ENCODE data around the gene MT1A. TPM values are rescaled to one million over a fixed set of nuclear protein-coding genes. Genes with fewer than 3 reads are reported as not detected.
A peak's percentile ranks its signal among the peaks of the same experiment; 100 is the strongest.

Gene MT1A
- polyA plus RNA-seq, 1 donor (not counting 4 experiments of a cell fraction or from before 2014, with no cell fraction given) = not detected

GRCh38 chr16:56643080-56643778 lies 4.8 kb downstream of the MT1A start:
- no peaks in the 10 kb centered on the region for H3K9me3 ChIP-seq (ENCODE audit: control insufficient read depth, low read depth, low read length)
- no peaks in the 10 kb centered on the region for H3K36me3 ChIP-seq (ENCODE audit: control insufficient read depth in 2 of 2, extremely low read depth in 1 of 2, insufficient read depth in 2 of 2, low read length in 2 of 2)
- H2AFZ ChIP-seq (ENCODE audit: control insufficient read depth, low read length) = no peak overlapping the region
- H3K79me2 ChIP-seq (ENCODE audit: control insufficient read depth, insufficient read depth, low read length) = no peaks in the 10 kb centered on the region
- no peaks in the 10 kb centered on the region for H4K20me1 ChIP-seq (ENCODE audit: control insufficient read depth, extremely low read depth, insufficient read depth, low read length)
- peaks cover 4% of the 10 kb centered on the region for H3K4me1 ChIP-seq (ENCODE audit: control insufficient read depth, extremely low read depth, insufficient read depth, low read length)
- H3K9me1 ChIP-seq (ENCODE audit: control insufficient read depth, extremely low read depth, insufficient read depth, low read length) = no peaks in the 10 kb centered on the region
- no peak overlapping the region for H3K27ac ChIP-seq (ENCODE audit: control insufficient read depth, insufficient read depth, low read length)
- peak overlapping the region; percentile 14 for H3K4me2 ChIP-seq (ENCODE audit: control insufficient read depth, extremely low read depth, insufficient read depth, low read depth, low read length)
- H3K27me3 ChIP-seq (ENCODE audit: control insufficient read depth, extremely low read depth, insufficient read depth, low read length) = peaks cover 12% of the 10 kb centered on the region
- DNase-seq (ENCODE audit: low read depth, low spot score) (no peak), FAIRE-seq (peak; percentile 46)
- H3K9ac ChIP-seq (ENCODE audit: control insufficient read depth, extremely low read depth, insufficient read depth, low read length) = no peak overlapping the region
- dilution Hi-C loops (cut with MboI; ENCODE audit: extremely low pct_ligation_motif_present, low sequenced_read_pairs) = no loop called here
- no peak overlapping the region for H3K4me3 ChIP-seq (ENCODE audit: control insufficient read depth in 2 of 3, extremely low read depth in 1 of 3, insufficient read depth in 2 of 3, low read depth in 1 of 3, low read length in 3 of 3)
- TF ChIP-seq CTCF (optimal IDR thresholded peaks at IDR 0.05 in 1 of 3, IDR thresholded peaks at IDR 0.05 in 1 of 3, conservative IDR thresholded peaks at IDR 0.05 in 1 of 3; ENCODE audit: extremely low read depth in 1 of 3, insufficient read depth in 2 of 3, low read length in 3 of 3) (peak; percentile 36 to 57 (median 47)), EZH2 (IDR thresholded peaks at IDR 0.05; ENCODE audit: low read length) (no peak)

- H3K9me3 ChIP-seq (ENCODE audit: control insufficient read depth, low read depth, low read length) = no peaks in the 10 kb centered on the region
- H3K27ac ChIP-seq (ENCODE audit: control insufficient read depth, insufficient read depth, low read length) = no peak overlapping the region
Observed at GRCh38 chr16:56643833-56644232, 5.4 kb downstream of the MT1A start.

More at GRCh38 chr16:56643833-56644232, 5.4 kb downstream of the MT1A start:
- Histone ChIP-seq H3K9me1 (ENCODE audit: control insufficient read depth, extremely low read depth, insufficient read depth, low read length) (no peaks in the 10 kb centered on the region), H3K4me3 (ENCODE audit: control insufficient read depth in 2 of 3, extremely low read depth in 1 of 3, insufficient read depth in 2 of 3, low read depth in 1 of 3, low read length in 3 of 3) (no peak overlapping the region), H3K36me3 (ENCODE audit: control insufficient read depth in 2 of 2, extremely low read depth in 1 of 2, insufficient read depth in 2 of 2, low read length in 2 of 2) (no peaks in the 10 kb centered on the region), H3K4me1 (ENCODE audit: control insufficient read depth, extremely low read depth, insufficient read depth, low read length) (peaks cover 4% of the 10 kb centered on the region), H3K79me2 (ENCODE audit: control insufficient read depth, insufficient read depth, low read length) (no peaks in the 10 kb centered on the region), H3K9ac (ENCODE audit: control insufficient read depth, extremely low read depth, insufficient read depth, low read length) (no peak overlapping the region), H3K27me3 (ENCODE audit: control insufficient read depth, extremely low read depth, insufficient read depth, low read length) (peaks cover 6% of the 10 kb centered on the region), H3K4me2 (ENCODE audit: control insufficient read depth, extremely low read depth, insufficient read depth, low read depth, low read length) (peak overlapping the region; percentile 14), H2AFZ (ENCODE audit: control insufficient read depth, low read length) (no peak overlapping the region), H4K20me1 (ENCODE audit: control insufficient read depth, extremely low read depth, insufficient read depth, low read length) (no peaks in the 10 kb centered on the region)
- no peak for DNase-seq (ENCODE audit: low read depth, low spot score)
- dilution Hi-C loops (cut with MboI; ENCODE audit: extremely low pct_ligation_motif_present, low sequenced_read_pairs) = no loop called here
- FAIRE-seq = no peak
- TF ChIP-seq CTCF (optimal IDR thresholded peaks at IDR 0.05 in 1 of 3, IDR thresholded peaks at IDR 0.05 in 1 of 3, conservative IDR thresholded peaks at IDR 0.05 in 1 of 3; ENCODE audit: extremely low read depth in 1 of 3, insufficient read depth in 2 of 3, low read length in 3 of 3) (no peak), EZH2 (IDR thresholded peaks at IDR 0.05; ENCODE audit: low read length) (no peak)

All from keratinocyte (primary cell).